ENCODE results near the gene GHSR.

DNA sequence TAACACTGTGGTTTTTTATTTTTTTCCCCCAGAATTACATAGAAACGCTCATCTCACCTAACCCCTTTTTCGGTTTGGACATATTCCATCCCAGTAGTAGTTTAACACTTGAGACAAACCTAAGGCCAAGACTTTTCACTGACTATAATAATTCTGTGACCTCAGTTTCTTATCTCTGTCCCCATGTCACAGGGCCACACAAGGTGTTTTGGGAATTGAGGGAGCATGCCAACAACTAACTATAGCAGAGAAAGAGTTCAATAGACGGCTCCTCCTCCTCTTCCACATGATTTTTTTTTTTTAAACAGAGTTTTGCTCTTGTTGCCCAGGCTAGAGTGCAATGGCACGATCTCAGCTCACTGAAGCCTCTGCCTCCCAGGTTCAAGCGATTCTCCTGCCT is 27.4 kb upstream of the GHSR start:
- no peak for TF ChIP-seq EZH2 (IDR thresholded peaks at IDR 0.05; ENCODE audit: borderline replicate concordance, low read length)
- TF ChIP-seq CTCF (IDR thresholded peaks at IDR 0.05; ENCODE audit: low read length) = no peak
